GM18507 (cell line): ENCODE measurements around the gene ZNF74.
"Not testable (repeated sequence)": the region's sequence is repeated elsewhere in the genome, so short reads cannot be mapped to it uniquely, and the experiment has no call there.

Experiments
- DNase-seq: peaks from one replicate; pipeline ENCODE4 v3.0.0; 2011; ENCODE audit warnings: low read depth; ENCODE audit not compliant: insufficient read length; ENCODE audit errors: extremely low spot score
- FAIRE-seq: peaks from 2 replicates; lab custom pipeline; 2011; peaks lifted over from hg19 to GRCh38; lab: Jason Lieb, UNC

ZNF74 gene

DNA sequence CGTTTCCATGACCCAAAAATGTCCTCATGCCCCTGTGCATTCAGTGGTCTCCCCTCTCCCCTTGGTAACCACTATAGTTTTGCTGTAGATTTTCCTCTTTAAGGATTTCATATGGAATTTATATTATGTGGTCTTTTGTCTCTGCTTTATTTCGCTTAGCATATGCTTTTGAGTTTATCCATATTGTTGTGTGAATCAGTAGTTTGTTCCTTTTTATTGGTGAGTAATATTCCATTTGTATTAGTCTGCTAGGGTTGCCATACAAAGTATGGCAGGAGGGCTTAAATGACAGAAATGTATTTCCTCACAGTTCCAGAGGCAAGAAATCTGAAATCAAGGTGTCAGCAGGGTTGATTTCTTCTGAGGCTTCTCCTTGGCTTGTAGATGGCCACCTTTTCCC lies 3.5 kb downstream of the ZNF74 start:
- FAIRE-seq: no peak

GRCh38 chr22:20398420-20398819 lies 4.5 kb downstream of the ZNF74 start:
- FAIRE-seq (no peak), DNase-seq (no peak)

More for the DNA sequence above, 3.5 kb downstream of the ZNF74 start:
- DNase-seq: no peak

- FAIRE-seq: no peak
- DNase-seq: no peak
Observed at GRCh38 chr22:20399866-20400605, 6.1 kb downstream of the ZNF74 start.

- DNase-seq: no peak
- FAIRE-seq: no peak
Observed at GRCh38 chr22:20400606-20401375, 6.8 kb downstream of the ZNF74 start.

DNA sequence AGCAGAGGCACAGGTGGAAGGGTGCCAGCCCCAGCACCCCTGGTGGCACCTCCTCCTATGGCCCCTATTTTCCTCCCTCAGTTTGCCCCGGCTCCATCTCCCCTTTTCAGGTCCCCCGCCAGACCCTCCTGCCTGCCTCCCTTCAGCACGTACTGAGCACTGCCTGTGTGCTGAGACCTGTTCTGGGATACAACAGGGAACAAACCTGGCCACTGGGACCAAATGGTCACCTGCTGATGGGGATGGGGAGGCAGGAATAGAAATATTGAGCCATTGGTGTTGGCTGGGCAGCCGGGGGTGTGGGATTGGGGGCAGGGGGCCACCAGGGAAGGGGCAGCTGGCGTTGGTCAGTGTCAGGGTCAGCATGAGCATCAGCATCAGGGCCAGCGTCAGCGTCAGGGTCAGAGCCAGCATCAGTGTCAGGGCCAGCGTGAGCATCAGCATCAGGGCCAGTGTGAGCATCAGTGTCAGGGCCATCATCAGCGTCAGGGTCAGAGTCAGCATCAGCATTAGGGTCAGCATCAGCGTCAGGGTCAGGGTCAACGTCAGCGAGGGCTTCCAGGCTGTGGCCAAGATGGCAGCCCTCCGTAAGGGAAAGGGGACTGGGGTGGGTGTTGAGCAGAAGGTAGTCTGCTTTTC lies 7.5 kb downstream of the ZNF74 start:
- DNase-seq: no peak
- FAIRE-seq: no peak

DNA sequence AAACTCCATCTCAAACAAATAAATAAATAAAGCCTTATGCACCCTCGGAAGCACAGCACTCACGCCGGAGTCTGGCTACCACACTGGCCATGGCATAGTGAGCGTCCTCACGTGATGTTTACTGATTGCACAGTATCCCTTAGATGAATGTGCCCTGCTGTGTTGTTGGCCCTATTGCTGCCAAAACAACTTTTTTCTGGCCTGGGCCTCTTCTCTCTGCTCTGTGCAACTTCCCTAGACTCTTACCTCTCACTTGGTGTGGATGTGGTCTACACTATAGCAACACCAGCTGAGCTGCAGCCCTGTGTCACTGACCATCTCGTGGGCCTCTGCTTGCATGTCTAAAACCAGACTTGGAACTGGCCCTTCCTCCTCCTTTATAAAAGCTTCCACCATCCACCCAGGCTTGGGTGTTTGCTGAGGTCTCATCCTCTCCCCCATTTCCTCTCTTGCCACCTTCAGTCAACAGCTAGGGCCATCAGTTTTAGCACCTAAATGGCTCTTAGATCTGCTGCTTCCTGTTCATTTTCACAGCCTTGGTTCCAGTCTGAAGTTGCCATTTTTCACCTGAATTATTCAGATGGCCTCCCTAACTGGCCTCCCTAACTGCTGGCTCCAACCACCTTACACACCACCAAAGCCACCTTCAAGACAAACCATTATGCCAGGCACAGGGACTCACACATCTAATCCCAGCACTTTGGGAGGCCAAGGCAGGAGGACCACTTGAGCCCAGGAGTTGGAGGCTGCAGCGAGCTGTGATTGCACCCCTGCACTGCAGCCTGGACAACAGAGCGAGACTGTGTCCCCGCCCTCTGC lies 9.2 kb downstream of the ZNF74 start:
- DNase-seq (no peak), FAIRE-seq (no peak)

GRCh38 chr22:20403779-20404140 lies 9.8 kb downstream of the ZNF74 start:
- FAIRE-seq: no peak
- DNase-seq: no peak

GRCh38 chr22:20404881-20405280 lies 10.9 kb downstream of the ZNF74 start:
- DNase-seq: no peak
- FAIRE-seq: no peak

DNA sequence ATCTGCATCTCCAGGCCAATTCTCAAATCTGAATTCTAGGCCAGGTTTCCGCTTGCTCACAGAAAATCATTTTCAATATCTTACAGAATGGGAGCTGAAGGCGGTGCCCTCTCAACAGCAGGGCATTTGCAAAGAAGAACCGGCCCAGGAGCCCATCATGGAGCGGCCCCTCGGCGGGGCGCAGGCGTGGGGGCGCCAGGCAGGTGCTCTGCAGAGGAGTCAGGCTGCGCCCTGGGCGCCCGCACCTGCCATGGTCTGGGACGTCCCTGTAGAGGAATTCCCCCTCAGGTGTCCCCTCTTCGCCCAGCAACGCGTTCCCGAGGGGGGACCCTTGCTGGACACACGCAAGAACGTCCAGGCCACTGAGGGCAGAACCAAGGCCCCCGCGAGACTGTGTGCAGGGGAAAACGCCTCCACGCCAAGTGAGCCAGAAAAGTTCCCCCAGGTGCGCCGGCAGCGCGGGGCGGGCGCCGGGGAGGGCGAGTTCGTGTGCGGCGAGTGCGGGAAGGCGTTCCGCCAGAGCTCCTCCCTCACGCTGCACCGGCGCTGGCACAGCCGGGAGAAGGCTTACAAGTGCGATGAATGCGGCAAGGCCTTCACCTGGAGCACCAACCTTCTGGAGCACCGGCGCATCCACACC lies 11.5 kb downstream of the ZNF74 start:
- FAIRE-seq: no peak
- DNase-seq: no peak

DNA sequence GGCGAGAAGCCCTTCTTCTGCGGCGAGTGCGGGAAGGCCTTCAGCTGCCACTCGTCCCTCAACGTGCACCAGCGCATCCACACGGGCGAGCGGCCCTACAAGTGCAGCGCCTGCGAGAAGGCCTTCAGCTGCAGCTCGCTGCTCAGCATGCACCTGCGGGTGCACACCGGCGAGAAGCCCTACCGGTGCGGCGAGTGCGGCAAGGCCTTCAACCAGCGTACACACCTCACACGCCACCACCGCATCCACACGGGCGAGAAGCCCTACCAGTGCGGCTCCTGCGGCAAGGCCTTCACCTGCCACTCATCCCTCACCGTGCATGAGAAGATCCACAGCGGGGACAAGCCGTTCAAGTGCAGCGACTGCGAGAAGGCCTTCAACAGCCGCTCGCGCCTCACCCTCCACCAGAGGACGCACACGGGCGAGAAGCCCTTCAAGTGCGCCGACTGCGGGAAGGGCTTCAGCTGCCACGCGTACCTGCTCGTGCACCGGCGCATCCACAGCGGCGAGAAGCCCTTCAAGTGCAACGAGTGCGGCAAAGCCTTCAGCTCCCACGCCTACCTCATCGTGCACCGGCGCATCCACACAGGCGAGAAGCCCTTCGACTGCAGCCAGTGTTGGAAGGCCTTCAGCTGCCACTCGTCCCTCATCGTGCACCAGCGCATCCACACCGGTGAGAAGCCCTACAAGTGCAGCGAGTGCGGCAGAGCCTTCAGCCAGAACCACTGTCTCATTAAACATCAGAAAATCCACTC lies 12.2 kb downstream of the ZNF74 start:
- DNase-seq (no peak), FAIRE-seq (no peak)

DNA sequence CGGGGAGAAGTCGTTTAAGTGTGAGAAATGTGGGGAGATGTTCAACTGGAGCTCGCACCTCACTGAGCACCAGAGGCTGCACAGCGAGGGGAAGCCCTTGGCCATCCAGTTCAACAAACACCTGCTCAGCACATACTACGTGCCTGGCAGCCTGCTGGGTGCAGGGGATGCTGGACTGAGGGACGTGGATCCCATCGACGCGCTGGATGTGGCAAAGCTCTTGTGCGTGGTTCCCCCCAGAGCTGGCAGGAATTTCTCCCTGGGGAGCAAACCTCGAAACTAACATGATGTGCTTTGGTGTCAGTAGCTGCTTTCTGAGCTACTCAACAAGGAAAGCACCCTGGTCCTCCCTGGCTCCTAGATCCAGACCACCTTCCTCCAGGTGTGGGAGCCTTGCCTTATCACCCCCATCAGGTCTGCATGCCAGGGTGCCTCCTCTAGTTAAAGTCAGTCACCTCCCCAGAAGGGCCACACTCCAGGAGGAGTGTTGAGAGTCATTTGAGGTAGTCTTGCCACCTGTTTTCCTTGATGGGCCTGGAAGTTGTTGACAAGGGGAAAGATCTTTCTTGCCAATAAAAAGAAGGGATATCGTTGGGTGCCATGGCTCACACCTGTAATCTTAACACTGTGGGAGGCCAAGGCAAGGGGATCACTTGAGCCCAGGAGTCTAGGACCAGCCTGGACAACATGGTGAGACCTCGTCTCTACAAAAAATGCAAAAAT lies 12.9 kb downstream of the ZNF74 start:
- FAIRE-seq (no peak), DNase-seq (no peak)

- FAIRE-seq (no peak), DNase-seq (no peak)
Observed at GRCh38 chr22:20407829-20408228, 13.9 kb downstream of the ZNF74 start.

GRCh38 chr22:20408891-20409290 lies 14.9 kb downstream of the ZNF74 start:
- no peak for DNase-seq
- no peak for FAIRE-seq

DNA sequence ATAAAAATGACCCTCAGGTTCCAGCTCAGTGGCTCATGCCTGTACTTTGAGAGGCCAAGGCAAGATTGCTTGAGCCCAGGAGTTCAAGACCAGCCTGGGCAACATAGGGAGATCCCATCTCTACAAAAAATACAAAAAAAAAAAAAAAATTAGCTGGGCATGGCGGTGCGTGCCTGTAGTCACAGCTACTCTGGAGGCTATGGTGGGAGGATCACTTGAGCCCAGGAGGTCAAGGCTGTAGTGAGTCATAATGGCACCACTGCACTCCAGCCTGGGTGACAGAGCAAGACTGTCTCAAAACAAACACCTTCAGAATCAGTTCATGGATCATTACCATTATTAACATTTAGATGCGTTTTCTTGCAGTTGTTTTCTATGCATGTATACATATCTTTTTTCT lies 15.4 kb downstream of the ZNF74 start:
- not testable (repeated sequence) for FAIRE-seq

GRCh38 chr22:20412474-20413216 lies 18.7 kb downstream of the ZNF74 start:
- FAIRE-seq (no peak), DNase-seq (no peak)

More for the DNA sequence above, 15.4 kb downstream of the ZNF74 start:
- DNase-seq: not testable (repeated sequence)

- DNase-seq (no peak), FAIRE-seq (no peak)
Observed at GRCh38 chr22:20413217-20414058, 19.5 kb downstream of the ZNF74 start.

- no peak for FAIRE-seq
- no peak for DNase-seq
Observed at GRCh38 chr22:20414059-20414440, 20.1 kb downstream of the ZNF74 start.
